Mesothelial cell of epicardium (in vitro differentiated cells): ENCODE results near the gene CD81. TPM values are rescaled to one million over a fixed set of nuclear protein-coding genes. Genes with fewer than 3 reads are reported as not detected.

Experiments used
- DNase-seq, 2 experiments: peaks; one replicate each; pipeline ENCODE4 v3.0.0; 2021; ENCODE audit warnings: low spot score in 2 of 2; ENCODE audit not compliant: unreplicated experiment in 2 of 2
- H3K27ac Mint-ChIP-seq: 2 replicates; pipeline ENCODE4 v1.8.0; 2021; ENCODE audit warnings: mixed read lengths
- H3K27me3 Mint-ChIP-seq: 2 replicates; pipeline ENCODE4 v1.8.0; 2021; ENCODE audit warnings: low read depth, mixed read lengths
- H3K36me3 Mint-ChIP-seq: 2 replicates; pipeline ENCODE4 v1.8.0; 2021; ENCODE audit warnings: mixed read lengths
- H3K4me1 Mint-ChIP-seq: 2 replicates; pipeline ENCODE4 v1.8.0; 2021; ENCODE audit warnings: mixed read lengths
- H3K4me3 Mint-ChIP-seq: 2 replicates; pipeline ENCODE4 v1.8.0; 2021; ENCODE audit warnings: mild to moderate bottlenecking, moderate library complexity, mixed read lengths
- H3K9me3 Mint-ChIP-seq: 2 replicates; pipeline ENCODE4 v1.8.0; 2021; ENCODE audit warnings: mixed read lengths
- total RNA-seq: library from RNA; stranded (reverse); gene quantifications from 3 replicates; pipeline ENCODE4 v1.2.1, GENCODE V29; 2021
- TF ChIP-seq, protein P1 (sequence below): fragments of 200-600 bp; sonication (generic); IDR thresholded peaks from one replicate; pipeline ENCODE4 v1.5.0; 2021; ENCODE audit warnings: antibody characterized with exemption; ENCODE audit not compliant: unreplicated experiment

Gene CD81, protein sequence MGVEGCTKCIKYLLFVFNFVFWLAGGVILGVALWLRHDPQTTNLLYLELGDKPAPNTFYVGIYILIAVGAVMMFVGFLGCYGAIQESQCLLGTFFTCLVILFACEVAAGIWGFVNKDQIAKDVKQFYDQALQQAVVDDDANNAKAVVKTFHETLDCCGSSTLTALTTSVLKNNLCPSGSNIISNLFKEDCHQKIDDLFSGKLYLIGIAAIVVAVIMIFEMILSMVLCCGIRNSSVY
- 409 to 415 TPM (median 410 TPM) in 3 replicates for total RNA-seq

DNA sequence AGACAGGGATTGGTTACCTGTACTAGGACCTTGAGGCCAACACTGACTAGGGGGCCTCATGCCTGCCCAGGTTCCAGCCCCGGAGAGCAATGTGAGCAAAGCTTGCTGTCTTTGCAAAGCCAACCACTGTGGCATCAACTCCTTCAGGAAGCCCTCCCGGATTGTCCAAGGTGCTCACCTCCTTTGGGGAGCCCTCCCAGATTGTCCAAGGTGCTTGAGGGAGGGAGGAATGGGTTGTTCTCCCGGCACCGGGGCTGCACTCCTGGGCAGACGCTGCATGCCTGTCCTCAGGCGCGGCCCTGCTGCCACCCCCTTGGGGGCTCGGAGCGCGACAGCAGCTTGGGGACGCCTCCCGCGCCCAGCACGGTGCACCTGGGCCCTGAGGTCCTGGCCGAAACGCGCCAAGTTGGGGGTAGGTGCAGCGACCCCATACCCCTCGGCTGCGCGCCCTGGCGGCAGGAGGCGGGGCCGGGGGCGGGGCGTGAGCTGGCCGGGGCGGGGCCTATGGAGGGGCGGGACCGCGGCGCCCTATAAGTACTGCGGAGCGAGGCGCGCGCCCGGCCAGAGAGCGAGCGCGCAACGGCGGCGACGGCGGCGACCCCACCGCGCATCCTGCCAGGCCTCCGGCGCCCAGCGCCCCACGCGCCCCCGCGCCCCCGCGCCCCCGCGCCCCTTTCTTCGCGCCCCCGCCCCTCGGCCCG, at the start of gene CD81:
TSS of gene CD81 (plus strand) at position 560 of the 701 bp plus-strand sequence. CDS start 240 bp downstream, outside the sequence.
- no peaks in the 10 kb centered on the region for H3K27me3 Mint-ChIP-seq
- peaks cover 4% of the 10 kb centered on the region for H3K36me3 Mint-ChIP-seq
- peak within 1 kb of the TSS; percentile 94 for H3K27ac Mint-ChIP-seq
- peak; percentile 64 to 75 for DNase-seq
- H3K9me3 Mint-ChIP-seq, result peaks cover 6% of the 10 kb centered on the region
- TF ChIP-seq, protein P1, sequence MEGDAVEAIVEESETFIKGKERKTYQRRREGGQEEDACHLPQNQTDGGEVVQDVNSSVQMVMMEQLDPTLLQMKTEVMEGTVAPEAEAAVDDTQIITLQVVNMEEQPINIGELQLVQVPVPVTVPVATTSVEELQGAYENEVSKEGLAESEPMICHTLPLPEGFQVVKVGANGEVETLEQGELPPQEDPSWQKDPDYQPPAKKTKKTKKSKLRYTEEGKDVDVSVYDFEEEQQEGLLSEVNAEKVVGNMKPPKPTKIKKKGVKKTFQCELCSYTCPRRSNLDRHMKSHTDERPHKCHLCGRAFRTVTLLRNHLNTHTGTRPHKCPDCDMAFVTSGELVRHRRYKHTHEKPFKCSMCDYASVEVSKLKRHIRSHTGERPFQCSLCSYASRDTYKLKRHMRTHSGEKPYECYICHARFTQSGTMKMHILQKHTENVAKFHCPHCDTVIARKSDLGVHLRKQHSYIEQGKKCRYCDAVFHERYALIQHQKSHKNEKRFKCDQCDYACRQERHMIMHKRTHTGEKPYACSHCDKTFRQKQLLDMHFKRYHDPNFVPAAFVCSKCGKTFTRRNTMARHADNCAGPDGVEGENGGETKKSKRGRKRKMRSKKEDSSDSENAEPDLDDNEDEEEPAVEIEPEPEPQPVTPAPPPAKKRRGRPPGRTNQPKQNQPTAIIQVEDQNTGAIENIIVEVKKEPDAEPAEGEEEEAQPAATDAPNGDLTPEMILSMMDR, result no peak
- H3K4me1 Mint-ChIP-seq, result peaks cover 18% of the 10 kb centered on the region
- H3K4me3 Mint-ChIP-seq, result peak within 1 kb of the TSS; percentile 95

DNA sequence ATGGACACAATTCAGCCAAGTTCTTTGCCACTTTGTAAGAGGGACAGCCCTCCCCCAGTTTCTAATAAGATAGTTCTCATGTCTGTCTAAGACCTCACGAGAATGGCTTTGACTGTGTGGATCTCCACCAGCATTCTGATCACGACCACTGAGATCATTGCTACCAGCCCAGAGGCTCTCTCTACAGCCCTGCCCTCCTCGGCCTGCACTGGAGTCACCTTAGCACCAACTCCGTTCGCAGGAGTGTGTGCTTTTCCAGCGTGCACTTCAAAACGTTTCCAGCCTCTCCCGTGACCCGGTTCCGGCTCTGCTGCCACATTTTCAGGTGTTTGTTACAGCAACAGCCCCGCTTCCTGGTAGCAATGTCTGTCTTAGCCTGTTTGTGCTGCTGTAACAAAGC, 49.1 kb upstream of the CD81 start:
- Mint-ChIP-seq H3K9me3 (peaks cover 21% of the 10 kb centered on the region), H3K4me3 (no peak overlapping the region), H3K4me1 (no peaks in the 10 kb centered on the region), H3K27me3 (peaks cover 3% of the 10 kb centered on the region), H3K36me3 (peaks cover 13% of the 10 kb centered on the region), H3K27ac (no peak overlapping the region)
- TF ChIP-seq, protein P1, result no peak
- DNase-seq, result no peak

DNA sequence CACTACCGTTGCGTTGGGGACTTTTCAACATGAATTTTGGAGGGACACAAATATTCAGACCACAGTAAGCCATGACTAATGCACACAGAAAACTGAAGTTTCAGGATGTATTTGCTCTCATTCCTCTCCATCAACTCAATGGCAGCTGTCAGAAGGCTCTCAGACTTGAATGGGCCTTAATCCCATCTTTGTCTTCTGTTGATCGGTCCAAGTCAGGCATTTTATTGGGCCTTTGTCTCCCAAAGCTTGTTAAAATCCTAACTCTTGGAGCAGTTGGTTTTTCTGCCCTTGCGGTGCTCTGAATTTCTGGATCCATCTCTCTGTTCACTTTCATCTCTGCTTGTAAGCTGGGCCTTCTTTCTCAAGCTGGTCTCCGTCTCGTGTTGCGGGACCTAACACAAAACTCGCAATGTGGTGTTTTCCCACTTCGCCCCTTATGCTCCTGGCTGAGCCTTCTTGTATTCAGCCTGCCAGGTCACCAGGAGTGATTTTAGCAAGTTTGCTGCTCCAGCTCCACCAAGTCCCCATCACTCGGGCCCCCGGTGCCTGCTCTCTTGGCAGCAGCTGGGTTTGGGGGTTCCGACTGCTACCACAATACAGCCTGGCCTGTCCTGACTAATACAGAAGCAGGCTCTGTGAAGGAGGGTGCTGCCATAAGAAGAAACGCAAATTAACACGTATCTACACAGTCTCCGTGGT, 48.3 kb upstream of the CD81 start:
- peaks cover 13% of the 10 kb centered on the region for H3K36me3 Mint-ChIP-seq
- H3K4me1 Mint-ChIP-seq, result no peaks in the 10 kb centered on the region
- no peaks in the 10 kb centered on the region for H3K27me3 Mint-ChIP-seq
- TF ChIP-seq, protein P1, result no peak
- no peak for DNase-seq
- peaks cover 15% of the 10 kb centered on the region for H3K9me3 Mint-ChIP-seq
- H3K27ac Mint-ChIP-seq, result no peak overlapping the region
- H3K4me3 Mint-ChIP-seq, result no peak overlapping the region

DNA sequence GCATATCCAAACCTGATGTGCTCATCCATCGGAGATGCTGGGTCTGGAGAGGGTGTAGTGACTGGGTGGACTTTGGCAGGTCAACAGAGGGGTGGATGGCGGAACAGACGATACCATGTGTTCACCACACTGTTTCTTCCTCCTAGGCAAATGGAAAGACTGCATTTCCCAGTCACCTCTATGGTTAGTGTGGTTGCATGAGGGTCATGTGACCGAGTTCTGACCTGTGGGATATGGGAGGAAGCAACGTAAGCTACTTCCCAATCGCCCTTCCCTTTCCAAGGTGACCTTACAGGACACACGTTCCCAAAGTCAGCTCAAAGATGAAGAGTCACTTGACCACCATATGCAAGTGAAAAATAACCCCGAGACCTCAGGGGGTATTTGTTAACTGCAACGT, 47.6 kb upstream of the CD81 start:
- Mint-ChIP-seq H3K4me1 (no peaks in the 10 kb centered on the region), H3K36me3 (peaks cover 13% of the 10 kb centered on the region), H3K27me3 (no peaks in the 10 kb centered on the region), H3K9me3 (peaks cover 15% of the 10 kb centered on the region), H3K27ac (no peak overlapping the region), H3K4me3 (no peak overlapping the region)
- no peak for DNase-seq
- TF ChIP-seq, protein P1, result no peak

DNA sequence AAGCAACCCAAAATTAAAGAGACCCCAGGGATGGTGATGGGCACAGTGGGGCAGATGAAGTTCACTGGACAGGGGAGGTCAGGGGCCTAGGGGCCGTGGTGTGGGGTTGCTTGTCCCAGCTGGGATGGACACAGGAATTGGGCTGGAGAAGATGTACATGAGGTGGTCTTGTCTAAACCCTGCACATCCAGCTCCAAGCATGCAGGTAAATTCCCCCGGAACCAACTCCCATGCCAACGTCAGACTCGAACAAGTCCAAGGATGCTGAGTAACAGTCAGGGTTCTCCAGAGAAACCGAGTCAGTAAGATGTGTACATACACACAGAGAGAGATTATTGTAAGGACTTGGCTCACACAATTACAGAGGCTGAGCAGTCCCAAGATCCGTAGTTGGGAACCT, 46.4 kb upstream of the CD81 start:
- Mint-ChIP-seq H3K4me3 (no peak overlapping the region), H3K27ac (no peak overlapping the region), H3K4me1 (no peaks in the 10 kb centered on the region), H3K9me3 (peaks cover 15% of the 10 kb centered on the region), H3K36me3 (peaks cover 13% of the 10 kb centered on the region), H3K27me3 (peaks cover 5% of the 10 kb centered on the region)
- no peak for DNase-seq
- TF ChIP-seq, protein P1, result no peak
